Endothelial cell (in vitro differentiated cells): ENCODE measurements around the gene ZNF808. TPM values are rescaled to one million over a fixed set of nuclear protein-coding genes. Genes with fewer than 3 reads are reported as not detected.
"Not testable (repeated sequence)": the region's sequence is repeated elsewhere in the genome, so short reads cannot be mapped to it uniquely, and the experiment has no call there.

Source experiments
- DNase-seq: peaks from one replicate; pipeline ENCODE4 v3.0.0; 2021; ENCODE audit warnings: low spot score
- H3K27ac Mint-ChIP-seq: one replicate; pipeline ENCODE4 v1.8.0; 2021; ENCODE audit warnings: mixed read lengths, inconsistent platforms; ENCODE audit not compliant: unreplicated experiment
- H3K27me3 Mint-ChIP-seq: one replicate; pipeline ENCODE4 v1.8.0; 2021; ENCODE audit warnings: mild to moderate bottlenecking, moderate library complexity, mixed read lengths, inconsistent platforms; ENCODE audit not compliant: unreplicated experiment
- H3K36me3 Mint-ChIP-seq: one replicate; pipeline ENCODE4 v1.8.0; 2021; ENCODE audit warnings: mild to moderate bottlenecking, low read depth, mixed read lengths, inconsistent platforms; ENCODE audit not compliant: unreplicated experiment
- H3K4me1 Mint-ChIP-seq: one replicate; pipeline ENCODE4 v1.8.0; 2021; ENCODE audit warnings: mild to moderate bottlenecking, mixed read lengths, inconsistent platforms; ENCODE audit not compliant: unreplicated experiment
- H3K4me3 Mint-ChIP-seq: one replicate; pipeline ENCODE4 v1.8.0; 2021; ENCODE audit warnings: mild to moderate bottlenecking, mixed read lengths, inconsistent platforms; ENCODE audit not compliant: unreplicated experiment
- H3K9me3 Mint-ChIP-seq: one replicate; pipeline ENCODE4 v1.8.0; 2021; ENCODE audit warnings: mixed read lengths, inconsistent platforms; ENCODE audit not compliant: unreplicated experiment
- CTCF ChIP-seq: fragments of 200-600 bp; sonication (generic); IDR thresholded peaks from one replicate; pipeline ENCODE4 v1.5.0; 2021; ENCODE audit warnings: antibody characterized with exemption; ENCODE audit not compliant: unreplicated experiment
- total RNA-seq: library from RNA; stranded (reverse); fragmentation: NEBNext Ultra II Directional; extraction: Animal tissue kit (Norgen Biotek cat#: 25700); gene quantifications from one replicate; pipeline ENCODE4 v1.2.1, GENCODE V29; 2021; ENCODE audit not compliant: unreplicated experiment

ZNF808 gene
- total RNA-seq, 1 donor from 2014 or later, result 22.6 TPM

GRCh38 chr19:52536448-52536800, 9.0 kb downstream of the ZNF808 start:
- no peaks in the 10 kb centered on the region for H3K36me3 Mint-ChIP-seq
- H3K4me3 Mint-ChIP-seq, result peak overlapping the region; percentile 93
- peak overlapping the region; percentile 52 for H3K27ac Mint-ChIP-seq
- H3K4me1 Mint-ChIP-seq, result peaks cover 5% of the 10 kb centered on the region
- DNase-seq, result no peak
- peaks cover 6% of the 10 kb centered on the region for H3K27me3 Mint-ChIP-seq
- H3K9me3 Mint-ChIP-seq, result no peaks in the 10 kb centered on the region
- TF ChIP-seq CTCF, result no peak

GRCh38 chr19:52538815-52539214, 11.3 kb downstream of the ZNF808 start:
- not testable (repeated sequence) for H3K27ac Mint-ChIP-seq, H3K27me3 Mint-ChIP-seq, H3K4me3 Mint-ChIP-seq, DNase-seq, H3K9me3 Mint-ChIP-seq
- peaks cover 16% of the 10 kb centered on the region for H3K36me3 Mint-ChIP-seq
- peaks cover 21% of the 10 kb centered on the region for H3K4me1 Mint-ChIP-seq

GRCh38 chr19:52541176-52541575, 13.7 kb downstream of the ZNF808 start:
- DNase-seq, H3K27ac Mint-ChIP-seq, H3K9me3 Mint-ChIP-seq, H3K27me3 Mint-ChIP-seq, H3K4me3 Mint-ChIP-seq: not testable (repeated sequence)
- Mint-ChIP-seq H3K36me3 (peaks cover 24% of the 10 kb centered on the region), H3K4me1 (peaks cover 21% of the 10 kb centered on the region)

GRCh38 chr19:52541608-52542007, 14.1 kb downstream of the ZNF808 start:
- Mint-ChIP-seq H3K9me3 (no peaks in the 10 kb centered on the region), H3K4me3 (no peak overlapping the region), H3K27me3 (peaks cover 6% of the 10 kb centered on the region), H3K4me1 (peaks cover 17% of the 10 kb centered on the region), H3K27ac (no peak overlapping the region), H3K36me3 (peaks cover 27% of the 10 kb centered on the region)
- no peak for TF ChIP-seq CTCF
- DNase-seq, result no peak

- H3K36me3 Mint-ChIP-seq, result peaks cover 32% of the 10 kb centered on the region
- H3K4me1 Mint-ChIP-seq, result peaks cover 16% of the 10 kb centered on the region
- H3K27ac Mint-ChIP-seq, result peak overlapping the region; percentile 84
- H3K4me3 Mint-ChIP-seq, result peak overlapping the region; percentile 12
- H3K27me3 Mint-ChIP-seq, DNase-seq, H3K9me3 Mint-ChIP-seq: not testable (repeated sequence)
Observed at GRCh38 chr19:52542541-52542940, 15.1 kb downstream of the ZNF808 start.

GRCh38 chr19:52542984-52543664, 15.7 kb downstream of the ZNF808 start:
- DNase-seq, result no peak
- peak overlapping the region; percentile 12 for H3K4me3 Mint-ChIP-seq
- peaks cover 3% of the 10 kb centered on the region for H3K27me3 Mint-ChIP-seq
- TF ChIP-seq CTCF, result no peak
- peak overlapping the region; percentile 84 for H3K27ac Mint-ChIP-seq
- H3K4me1 Mint-ChIP-seq, result peaks cover 16% of the 10 kb centered on the region
- peaks cover 38% of the 10 kb centered on the region for H3K36me3 Mint-ChIP-seq
- no peaks in the 10 kb centered on the region for H3K9me3 Mint-ChIP-seq
